Lung (tissue), 12 donors: ENCODE results near the gene AIRE. TPM values are rescaled to one million over a fixed set of nuclear protein-coding genes. Genes with fewer than 3 reads are reported as not detected.

Experiments used
- ATAC-seq: fragments of 200-7000 bp; cut with Tn5 transposase; one replicate; pipeline ENCODE4 v1.9.1; 2020; ENCODE audit warnings: moderate number of reproducible peaks; ENCODE audit not compliant: insufficient read depth, low FRiP score
- DNase-seq, 3 donors: peaks; one replicate each; pipeline ENCODE4 v3.0.0-alpha.2; 2013 to 2017
- H3K27ac ChIP-seq, 2 donors: one replicate each; pipeline ENCODE4 v1.5.1; 2013; ENCODE audit warnings: mild to moderate bottlenecking in 2 of 2, moderate library complexity in 2 of 2, control low read depth in 1 of 2, inconsistent platforms in 1 of 2, low read depth in 1 of 2, low read length in 1 of 2
- H3K27me3 ChIP-seq, 3 donors: one replicate each; pipeline ENCODE4 v1.5.1; 2013; ENCODE audit warnings: low read length in 2 of 3; ENCODE audit not compliant: control insufficient read depth in 3 of 3, insufficient read depth in 3 of 3
- H3K36me3 ChIP-seq, 4 donors: one replicate each; pipeline ENCODE4 v1.5.1; 2013; ENCODE audit warnings: low read length in 4 of 4, mild to moderate bottlenecking in 1 of 4, moderate library complexity in 1 of 4; ENCODE audit not compliant: control insufficient read depth in 4 of 4, insufficient read depth in 4 of 4
- H3K4me1 ChIP-seq, 5 donors: one replicate each; pipeline ENCODE4 v1.5.1; 2013; ENCODE audit warnings: low read length in 5 of 5, mild to moderate bottlenecking in 2 of 5, moderate library complexity in 1 of 5; ENCODE audit not compliant: control insufficient read depth in 5 of 5, insufficient read depth in 5 of 5
- H3K4me3 ChIP-seq: one replicate; pipeline ENCODE4 v1.5.1; 2013; ENCODE audit warnings: mild to moderate bottlenecking, control low read depth, moderate library complexity
- H3K9ac ChIP-seq, 2 donors: one replicate each; pipeline ENCODE4 v1.5.1; 2013; ENCODE audit warnings: low read length in 2 of 2, control low read depth in 1 of 2; ENCODE audit not compliant: insufficient read depth in 1 of 2
- H3K9me3 ChIP-seq, 4 donors: one replicate each; pipeline ENCODE4 v1.5.1; 2013; ENCODE audit warnings: low read length in 3 of 4, mild to moderate bottlenecking in 1 of 4, moderate library complexity in 1 of 4; ENCODE audit not compliant: control insufficient read depth in 4 of 4, insufficient read depth in 3 of 4
- CTCF ChIP-seq: IDR thresholded peaks from 2 replicates; pipeline ENCODE4 v1.5.1; 2012; ENCODE audit warnings: mild to moderate bottlenecking; ENCODE audit errors: control extremely low read depth, extremely low read depth
- WGBS, 2 donors: extraction: QIAGEN DNeasy Blood & Tissue Kit; methylation state at CpG; one replicate each; pipeline ENCODE4 v1.1.7; 2013; 5-methylcytosine and 5-hydroxymethylcytosine counted together
- polyA plus RNA-seq, 2 donors: library from polyadenylated mRNA; stranded (reverse); fragments of 200-250 nt; gene quantifications; one replicate each; pipeline ENCODE4 v1.2.1, GENCODE V29; 2013
- total RNA-seq, 2 donors: library from RNA; depleted of rRNA in 1 of 2; stranded (reverse); fragments of >200 nt in 1 of 2; gene quantifications; one replicate each; pipeline ENCODE4 v1.2.1, GENCODE V29; 2014 to 2021
- donor health status: control.
- donor health status: control.
- donor health status: Bipolar disorder and iron deficiency.
- donor health status: healthy.
- donor health status: DM: yes; HTN: yes; CAD: no.

AIRE gene
- total and polyA plus RNA-seq, 4 donors = 0.37 TPM; not detected in 3

GRCh38 chr21:44313451-44313850 is 27.8 kb downstream of the AIRE start:
- DNase-seq = no peak
- peaks cover 3 to 80% (median 25%) of the 10 kb centered on the region in 4 donors for H3K36me3 ChIP-seq
- H3K9me3 ChIP-seq = peaks cover 0 to 3% (median 0%) of the 10 kb centered on the region in 4 donors
- no peaks in the 10 kb centered on the region for H3K27me3 ChIP-seq
- no peak for ATAC-seq
- peaks cover 0 to 15% (median 5%) of the 10 kb centered on the region in 5 donors for H3K4me1 ChIP-seq
- H3K27ac ChIP-seq = no peak overlapping the region
- H3K4me3 ChIP-seq = no peak overlapping the region
- TF ChIP-seq CTCF = no peak
- 94 to 97% methylated on average over 13 of the region's 13 CpGs for WGBS, 2 donors
- H3K9ac ChIP-seq = no peak overlapping the region

GRCh38 chr21:44314128-44314527 is 28.5 kb downstream of the AIRE start:
- 90 to 93% methylated on average over 15 of the region's 15 CpGs for WGBS, 2 donors
- no peak for DNase-seq

GRCh38 chr21:44314561-44314960 is 28.9 kb downstream of the AIRE start:
- Histone ChIP-seq H3K9me3 (peaks cover 0 to 3% (median 0%) of the 10 kb centered on the region in 4 donors), H3K36me3 (peaks cover 3 to 89% (median 26%) of the 10 kb centered on the region in 4 donors), H3K27ac (no peak overlapping the region), H3K27me3 (no peaks in the 10 kb centered on the region), H3K4me1 (peaks cover 0 to 15% (median 5%) of the 10 kb centered on the region in 5 donors), H3K9ac (no peak overlapping the region), H3K4me3 (no peak overlapping the region)
- 94 to 96% methylated on average over 10 to 11 of the region's 11 CpGs for WGBS, 2 donors
- TF ChIP-seq CTCF = no peak
- DNase-seq = no peak
- ATAC-seq = no peak

More at GRCh38 chr21:44314128-44314527, 28.5 kb downstream of the AIRE start:
- peaks cover 3 to 86% (median 25%) of the 10 kb centered on the region in 4 donors for H3K36me3 ChIP-seq
- peaks cover 0 to 15% (median 5%) of the 10 kb centered on the region in 5 donors for H3K4me1 ChIP-seq
- H3K27me3 ChIP-seq = no peaks in the 10 kb centered on the region
- TF ChIP-seq CTCF = no peak
- no peak overlapping the region for H3K4me3 ChIP-seq
- no peak for ATAC-seq
- H3K9ac ChIP-seq = no peak overlapping the region
- peaks cover 0 to 3% (median 0%) of the 10 kb centered on the region in 4 donors for H3K9me3 ChIP-seq
- H3K27ac ChIP-seq = no peak overlapping the region
